ENCODE results near the gene SNW1. TPM values are rescaled to one million over a fixed set of nuclear protein-coding genes. Genes with fewer than 3 reads are reported as not detected.

Gene SNW1
- total RNA-seq, 3 donors from 2014 or later (not counting 1 experiment from before 2014, with no cell fraction given) = 89.7 to 106 (median 103) TPM

DNA sequence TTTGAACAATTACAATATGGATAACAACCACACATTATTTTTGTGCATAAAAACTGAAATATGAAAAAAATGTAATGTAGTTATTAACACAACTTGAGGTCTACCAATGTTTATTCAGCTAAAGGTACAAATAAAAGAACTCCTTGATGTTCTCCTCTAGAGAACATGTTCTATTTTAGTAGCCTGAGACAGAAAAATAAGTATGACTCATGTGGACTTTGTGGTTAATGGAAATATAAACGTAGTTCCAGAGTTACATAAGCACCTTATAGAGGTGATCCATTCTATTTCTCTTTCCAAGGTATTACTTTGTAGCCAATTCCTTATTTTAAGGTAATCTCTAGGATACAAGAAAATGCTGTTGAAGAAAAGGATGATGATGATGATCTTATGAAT lies 78.8 kb downstream of the SNW1 start:
- H3K27me3 ChIP-seq (ENCODE audit: control insufficient read depth, insufficient read depth, low read length) = no peaks in the 10 kb centered on the region
- no peak overlapping the region for H3K4me3 ChIP-seq (ENCODE audit: low read length)
- H3K4me1 Mint-ChIP-seq = no peaks in the 10 kb centered on the region
- no peak overlapping the region for H3K27ac Mint-ChIP-seq
- no peak overlapping the region for H3K4me3 Mint-ChIP-seq
- WGBS (ENCODE audit: insufficient coverage) = no CpG with 5 or more reads among the region's 1 CpG
- TF ChIP-seq, protein P1, sequence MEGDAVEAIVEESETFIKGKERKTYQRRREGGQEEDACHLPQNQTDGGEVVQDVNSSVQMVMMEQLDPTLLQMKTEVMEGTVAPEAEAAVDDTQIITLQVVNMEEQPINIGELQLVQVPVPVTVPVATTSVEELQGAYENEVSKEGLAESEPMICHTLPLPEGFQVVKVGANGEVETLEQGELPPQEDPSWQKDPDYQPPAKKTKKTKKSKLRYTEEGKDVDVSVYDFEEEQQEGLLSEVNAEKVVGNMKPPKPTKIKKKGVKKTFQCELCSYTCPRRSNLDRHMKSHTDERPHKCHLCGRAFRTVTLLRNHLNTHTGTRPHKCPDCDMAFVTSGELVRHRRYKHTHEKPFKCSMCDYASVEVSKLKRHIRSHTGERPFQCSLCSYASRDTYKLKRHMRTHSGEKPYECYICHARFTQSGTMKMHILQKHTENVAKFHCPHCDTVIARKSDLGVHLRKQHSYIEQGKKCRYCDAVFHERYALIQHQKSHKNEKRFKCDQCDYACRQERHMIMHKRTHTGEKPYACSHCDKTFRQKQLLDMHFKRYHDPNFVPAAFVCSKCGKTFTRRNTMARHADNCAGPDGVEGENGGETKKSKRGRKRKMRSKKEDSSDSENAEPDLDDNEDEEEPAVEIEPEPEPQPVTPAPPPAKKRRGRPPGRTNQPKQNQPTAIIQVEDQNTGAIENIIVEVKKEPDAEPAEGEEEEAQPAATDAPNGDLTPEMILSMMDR (IDR thresholded peaks at IDR 0.05) = no peak
- DNase-seq (no peak), ATAC-seq (no peak)
- peaks cover 19% of the 10 kb centered on the region for H3K36me3 ChIP-seq (ENCODE audit: control insufficient read depth, insufficient read depth, low read length)
- no peaks in the 10 kb centered on the region for H3K9me3 Mint-ChIP-seq
- no peak overlapping the region for H3K27ac ChIP-seq (ENCODE audit: low read length)
- H3K36me3 Mint-ChIP-seq = peaks cover 4% of the 10 kb centered on the region
- intact Hi-C loops (cut with micrococcal nuclease) = no loop called here
- no peaks in the 10 kb centered on the region for H3K4me1 ChIP-seq (ENCODE audit: control insufficient read depth, insufficient read depth, low read length)
- H3K27me3 Mint-ChIP-seq (ENCODE audit: low read depth in 2 of 2) = no peaks in the 10 kb centered on the region
- no peaks in the 10 kb centered on the region for H3K9me3 ChIP-seq (ENCODE audit: control insufficient read depth, insufficient read depth, low read length)

DNA sequence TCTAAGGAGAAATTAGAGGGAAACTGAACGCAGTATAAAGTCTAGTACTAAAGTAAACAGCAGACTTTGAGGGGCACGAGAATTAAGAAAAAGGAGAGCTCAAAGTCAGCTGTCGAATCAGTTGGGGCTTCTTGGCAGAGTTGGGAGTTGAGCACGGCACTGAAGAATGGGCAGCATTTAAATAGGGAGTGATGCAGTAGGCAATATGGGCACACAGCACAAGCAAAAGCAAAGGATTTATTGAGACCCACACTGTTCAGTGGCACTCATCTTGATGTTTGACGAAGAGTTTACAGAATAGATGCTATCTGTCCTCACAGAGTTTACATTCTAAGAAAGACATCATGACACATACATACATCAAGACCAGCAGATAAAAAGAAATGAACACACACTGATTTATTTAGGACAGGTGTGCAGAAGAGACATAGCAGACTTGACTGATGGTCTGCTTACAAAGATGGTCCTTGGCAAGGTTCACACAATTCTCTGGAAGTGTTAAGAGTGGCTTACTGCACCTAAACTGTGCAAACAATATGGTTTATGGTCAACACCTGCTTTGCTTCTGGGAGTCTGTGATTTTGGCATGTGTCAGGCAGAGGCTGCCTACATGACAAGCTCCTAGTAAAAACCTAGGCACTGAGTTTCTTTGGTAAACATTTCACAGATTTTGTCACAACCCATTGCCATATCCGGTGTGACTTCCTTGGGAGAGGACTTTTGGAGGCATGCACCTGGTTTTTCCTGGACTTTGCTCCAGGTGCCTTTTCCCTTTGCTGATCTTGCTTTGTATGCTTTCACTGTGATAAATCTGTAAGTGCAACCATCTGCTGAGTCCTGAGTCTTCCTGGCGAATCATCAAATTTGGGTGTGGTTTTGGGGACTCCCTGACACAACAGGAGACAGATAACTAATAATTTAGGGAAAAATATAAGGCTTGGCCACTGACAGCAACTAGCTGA lies 79.5 kb downstream of the SNW1 start:
- intact Hi-C loops (cut with micrococcal nuclease) = no loop called here
- Histone ChIP-seq H3K27me3 (ENCODE audit: control insufficient read depth, insufficient read depth, low read length) (no peaks in the 10 kb centered on the region), H3K36me3 (ENCODE audit: control insufficient read depth, insufficient read depth, low read length) (peaks cover 14% of the 10 kb centered on the region), H3K4me3 (ENCODE audit: low read length) (no peak overlapping the region), H3K9me3 (ENCODE audit: control insufficient read depth, insufficient read depth, low read length) (no peaks in the 10 kb centered on the region), H3K27ac (ENCODE audit: low read length) (no peak overlapping the region), H3K4me1 (ENCODE audit: control insufficient read depth, insufficient read depth, low read length) (no peaks in the 10 kb centered on the region)
- H3K9me3 Mint-ChIP-seq = no peaks in the 10 kb centered on the region
- H3K36me3 Mint-ChIP-seq = no peaks in the 10 kb centered on the region
- no peaks in the 10 kb centered on the region for H3K4me1 Mint-ChIP-seq
- ATAC-seq (no peak), DNase-seq (no peak)
- TF ChIP-seq, protein P1 (IDR thresholded peaks at IDR 0.05) = no peak
- H3K27ac Mint-ChIP-seq = no peak overlapping the region
- 95% methylated on average over 7 of the region's 7 CpGs for WGBS (ENCODE audit: insufficient coverage)
- H3K4me3 Mint-ChIP-seq = no peak overlapping the region
- no peaks in the 10 kb centered on the region for H3K27me3 Mint-ChIP-seq (ENCODE audit: low read depth in 2 of 2)

DNA sequence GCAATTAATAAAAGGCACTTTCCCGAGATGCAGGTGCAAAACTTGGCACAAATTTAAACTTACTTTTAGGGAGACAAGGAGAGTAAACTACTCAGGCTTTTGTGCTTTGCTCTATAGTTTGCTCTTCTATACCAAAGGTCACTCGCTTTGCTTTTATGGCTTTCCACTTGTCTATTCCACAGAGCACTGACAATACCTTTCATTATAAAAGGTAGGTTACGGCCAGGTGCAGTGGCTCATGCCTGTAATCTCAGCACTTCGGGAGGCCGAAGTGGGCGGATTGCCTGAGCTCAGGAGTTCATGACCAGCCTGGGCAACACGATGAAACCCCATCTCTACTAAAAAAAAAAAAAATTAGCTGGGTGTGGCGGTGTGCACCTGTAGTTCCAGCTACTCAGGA lies 86.0 kb downstream of the SNW1 start:
- H3K4me1 ChIP-seq (ENCODE audit: control insufficient read depth, insufficient read depth, low read length) = no peaks in the 10 kb centered on the region
- Mint-ChIP-seq H3K27me3 (ENCODE audit: low read depth in 2 of 2) (no peaks in the 10 kb centered on the region), H3K4me1 (no peaks in the 10 kb centered on the region), H3K27ac (no peak overlapping the region), H3K9me3 (no peaks in the 10 kb centered on the region), H3K4me3 (no peak overlapping the region), H3K36me3 (peaks cover 14% of the 10 kb centered on the region)
- DNase-seq (no peak), ATAC-seq (no peak)
- H3K27me3 ChIP-seq (ENCODE audit: control insufficient read depth, insufficient read depth, low read length) = no peaks in the 10 kb centered on the region
- H3K27ac ChIP-seq (ENCODE audit: low read length) = no peak overlapping the region
- peaks cover 36% of the 10 kb centered on the region for H3K36me3 ChIP-seq (ENCODE audit: control insufficient read depth, insufficient read depth, low read length)
- no peaks in the 10 kb centered on the region for H3K9me3 ChIP-seq (ENCODE audit: control insufficient read depth, insufficient read depth, low read length)
- no peak overlapping the region for H3K4me3 ChIP-seq (ENCODE audit: low read length)
- TF ChIP-seq, protein P1 (IDR thresholded peaks at IDR 0.05) = no peak
- intact Hi-C loops (cut with micrococcal nuclease) = no loop called here
- 96% methylated on average over 8 of the region's 8 CpGs for WGBS (ENCODE audit: insufficient coverage)
